NCI-H2171 (cell line): ENCODE measurements around the gene DDX39B.

Experiments
- DNase-seq: peaks from one replicate; lab custom pipeline; 2025; lab: John Stamatoyannopoulos, UW

Gene DDX39B

GRCh38 chr6:31485055-31485454 lies 56.7 kb downstream of the DDX39B start:
- no peak for DNase-seq

DNA sequence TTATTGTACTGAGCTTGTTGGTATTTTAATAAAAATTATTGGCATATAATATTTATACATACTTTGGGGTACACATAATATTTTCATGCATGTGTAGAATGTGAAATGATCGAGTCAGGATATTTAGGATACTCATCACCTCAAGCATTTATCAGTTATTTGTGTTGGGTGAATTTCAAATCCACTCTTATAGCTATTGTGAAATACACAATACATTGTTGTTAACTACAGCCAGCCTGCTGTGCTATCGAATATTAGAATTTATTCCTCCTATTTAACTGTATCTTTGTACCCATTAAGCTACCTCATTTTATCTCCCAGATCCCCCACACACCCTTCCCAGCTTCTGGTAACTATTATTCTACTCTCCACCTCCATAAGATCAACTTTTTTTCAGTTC lies 58.4 kb downstream of the DDX39B start:
- DNase-seq = no peak

- DNase-seq = no peak
Observed at GRCh38 chr6:31480574-31480973, 61.2 kb downstream of the DDX39B start.
